Activated naive CD8-positive, alpha-beta T cell treated with anti-CD3 and anti-CD28 coated beads for 36 hours (primary cell): Measurements from ENCODE around the gene KDM2B. TPM values are rescaled to one million over a fixed set of nuclear protein-coding genes. Genes with fewer than 3 reads are reported as not detected.
"Not testable (repeated sequence)": the region's sequence is repeated elsewhere in the genome, so short reads cannot be mapped to it uniquely, and the experiment has no call there.

Experiments
- DNase-seq: peaks from one replicate; pipeline ENCODE4 v3.0.0; 2021
- H3K27ac Mint-ChIP-seq: one replicate; pipeline ENCODE4 v1.8.0; 2022; ENCODE audit warnings: mild to moderate bottlenecking, moderate library complexity, mixed read lengths
- H3K27me3 Mint-ChIP-seq: one replicate; pipeline ENCODE4 v1.8.0; 2022; ENCODE audit warnings: mild to moderate bottlenecking, mixed read lengths
- H3K36me3 Mint-ChIP-seq: one replicate; pipeline ENCODE4 v1.8.0; 2021; ENCODE audit warnings: mild to moderate bottlenecking, mixed read lengths
- H3K4me1 Mint-ChIP-seq: one replicate; pipeline ENCODE4 v1.8.0; 2021; ENCODE audit warnings: mixed read lengths
- H3K4me3 Mint-ChIP-seq: one replicate; pipeline ENCODE4 v1.8.0; 2022; ENCODE audit warnings: mild to moderate bottlenecking, moderate library complexity, mixed read lengths
- H3K9me3 Mint-ChIP-seq: one replicate; pipeline ENCODE4 v1.8.0; 2022; ENCODE audit warnings: mixed read lengths
- total RNA-seq, 2 experiments: library from RNA; stranded (reverse); gene quantifications; one replicate each; pipeline ENCODE4 v1.2.3, GENCODE V29; 2021

KDM2B gene
- total RNA-seq, 2 experiments from 2014 or later: 55.3 to 57.3 TPM

DNA sequence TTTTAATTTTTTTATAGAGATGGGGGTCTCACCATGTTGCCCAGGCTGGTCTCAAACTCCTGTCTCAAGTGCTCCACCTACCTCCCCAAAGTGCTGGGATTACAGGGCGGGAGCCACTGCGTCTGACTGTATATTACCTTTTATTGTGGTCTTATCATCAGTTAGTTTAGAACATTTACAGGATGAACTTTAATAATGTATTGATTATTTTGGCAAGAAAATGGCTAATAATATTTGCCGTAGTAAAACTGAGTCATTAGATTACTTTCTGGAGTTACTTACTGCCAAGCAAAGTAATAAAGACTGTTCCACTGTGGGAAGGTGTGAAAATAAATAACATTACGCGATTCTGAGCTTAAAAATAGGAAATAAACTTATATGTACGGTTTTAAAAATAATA lies 21.9 kb upstream of the KDM2B start:
- DNase-seq: no peak
- no peak overlapping the region for H3K4me3 Mint-ChIP-seq
- H3K36me3 Mint-ChIP-seq: no peaks in the 10 kb centered on the region
- H3K27ac Mint-ChIP-seq: no peak overlapping the region
- H3K4me1 Mint-ChIP-seq: no peaks in the 10 kb centered on the region
- H3K27me3 Mint-ChIP-seq: no peaks in the 10 kb centered on the region
- no peaks in the 10 kb centered on the region for H3K9me3 Mint-ChIP-seq

DNA sequence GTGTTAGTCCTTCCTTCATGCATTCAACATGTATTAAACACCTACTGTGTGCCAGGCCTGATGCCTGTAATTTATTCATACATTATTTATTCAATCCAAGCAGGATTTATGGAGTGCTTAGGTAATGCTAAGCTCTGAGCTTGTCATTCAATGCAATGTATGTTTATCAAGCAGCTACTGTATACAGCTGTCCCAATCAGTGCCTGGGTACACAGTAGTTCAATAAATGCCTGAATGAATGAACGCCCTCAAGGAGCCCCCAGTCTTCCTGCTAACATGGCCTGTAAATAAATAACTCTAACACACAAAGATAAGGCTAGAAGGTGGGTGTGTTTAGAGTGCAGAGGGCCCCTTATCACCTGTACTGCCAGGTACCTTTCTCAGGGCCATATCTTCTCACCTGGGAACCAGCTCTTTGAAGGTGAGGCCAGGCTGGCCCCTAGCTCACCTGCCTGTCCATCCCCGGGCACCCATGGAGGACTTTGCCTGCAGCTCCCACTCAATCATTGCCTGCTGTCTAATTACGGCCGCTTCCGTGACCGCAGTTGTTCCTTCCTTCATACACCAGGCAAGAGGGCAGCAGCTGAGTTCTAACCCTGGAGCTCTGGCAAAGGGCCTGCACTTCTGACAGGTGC lies 20.0 kb upstream of the KDM2B start:
- H3K27ac Mint-ChIP-seq: no peak overlapping the region
- no peaks in the 10 kb centered on the region for H3K36me3 Mint-ChIP-seq
- H3K9me3 Mint-ChIP-seq: no peaks in the 10 kb centered on the region
- H3K4me1 Mint-ChIP-seq: no peaks in the 10 kb centered on the region
- no peak overlapping the region for H3K4me3 Mint-ChIP-seq
- no peak for DNase-seq
- no peaks in the 10 kb centered on the region for H3K27me3 Mint-ChIP-seq

DNA sequence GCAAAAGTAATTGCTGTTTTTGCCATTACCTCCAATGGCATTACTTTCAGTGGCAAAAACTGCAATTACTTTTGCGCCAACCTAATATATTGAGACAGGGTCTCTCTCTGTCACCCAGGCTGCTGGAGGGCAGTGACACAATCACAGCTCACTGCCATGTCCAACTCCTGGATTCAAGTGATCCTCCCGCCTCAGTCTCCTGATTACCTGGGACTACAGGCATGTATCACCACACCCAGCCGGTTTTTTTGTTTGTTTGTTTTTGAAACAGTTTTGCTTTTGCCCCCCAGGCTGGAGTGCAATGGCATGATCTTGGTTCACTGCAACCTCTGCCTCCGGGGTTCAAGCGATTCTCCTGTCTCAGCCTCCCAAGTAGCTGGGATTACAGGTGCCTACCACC lies 15.7 kb upstream of the KDM2B start:
- Mint-ChIP-seq H3K27me3 (no peaks in the 10 kb centered on the region), H3K27ac (no peak overlapping the region), H3K4me1 (peaks cover 8% of the 10 kb centered on the region), H3K9me3 (no peaks in the 10 kb centered on the region), H3K4me3 (no peak overlapping the region), H3K36me3 (no peaks in the 10 kb centered on the region)
- DNase-seq: no peak

DNA sequence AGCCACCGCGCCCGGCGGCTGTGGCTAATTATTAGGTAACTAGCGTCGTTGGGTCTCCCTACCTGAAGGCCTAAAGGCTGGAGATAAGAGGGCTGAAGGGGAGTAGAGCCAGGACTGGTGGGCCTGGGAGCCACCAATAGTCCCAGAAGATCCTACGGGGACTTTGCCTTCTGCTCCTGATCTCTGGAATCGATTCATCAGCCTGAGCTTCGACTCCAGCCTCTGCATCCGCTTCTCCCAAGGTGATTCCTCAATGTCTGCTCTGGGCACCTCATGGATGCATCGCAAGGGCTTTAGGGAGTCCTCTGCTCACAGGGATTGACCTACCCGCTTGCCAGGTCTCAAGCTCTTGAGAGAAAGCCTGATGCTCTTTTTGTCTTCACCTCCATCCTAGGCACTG lies 14.7 kb upstream of the KDM2B start:
- Mint-ChIP-seq H3K9me3 (no peaks in the 10 kb centered on the region), H3K27ac (no peak overlapping the region), H3K4me3 (no peak overlapping the region), H3K36me3 (no peaks in the 10 kb centered on the region), H3K4me1 (peaks cover 16% of the 10 kb centered on the region), H3K27me3 (no peaks in the 10 kb centered on the region)
- DNase-seq: no peak

DNA sequence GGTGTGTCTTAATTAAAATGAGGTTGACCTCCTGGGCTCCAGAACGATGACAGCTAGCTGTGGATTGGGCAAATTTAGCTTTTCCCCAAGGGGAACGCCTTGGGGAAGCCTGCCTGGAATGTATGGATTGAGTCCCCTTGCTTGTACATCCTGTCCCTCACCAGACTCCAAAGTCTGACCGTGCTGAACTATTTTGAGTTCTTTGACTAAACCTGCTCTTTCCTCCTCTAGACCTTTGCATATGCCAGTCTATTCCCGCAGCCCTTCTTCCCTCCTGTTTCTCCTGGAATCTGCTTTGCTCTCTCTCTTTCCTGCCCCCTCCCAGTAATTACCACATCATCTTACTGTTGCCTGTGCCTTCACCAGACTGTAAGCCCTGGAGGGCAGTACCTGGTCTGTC lies 11.5 kb upstream of the KDM2B start:
- H3K27ac Mint-ChIP-seq: peak overlapping the region; percentile 68
- no peaks in the 10 kb centered on the region for H3K27me3 Mint-ChIP-seq
- no peaks in the 10 kb centered on the region for H3K36me3 Mint-ChIP-seq
- H3K4me1 Mint-ChIP-seq: peaks cover 24% of the 10 kb centered on the region
- no peak overlapping the region for H3K4me3 Mint-ChIP-seq
- H3K9me3 Mint-ChIP-seq: no peaks in the 10 kb centered on the region
- DNase-seq: no peak

DNA sequence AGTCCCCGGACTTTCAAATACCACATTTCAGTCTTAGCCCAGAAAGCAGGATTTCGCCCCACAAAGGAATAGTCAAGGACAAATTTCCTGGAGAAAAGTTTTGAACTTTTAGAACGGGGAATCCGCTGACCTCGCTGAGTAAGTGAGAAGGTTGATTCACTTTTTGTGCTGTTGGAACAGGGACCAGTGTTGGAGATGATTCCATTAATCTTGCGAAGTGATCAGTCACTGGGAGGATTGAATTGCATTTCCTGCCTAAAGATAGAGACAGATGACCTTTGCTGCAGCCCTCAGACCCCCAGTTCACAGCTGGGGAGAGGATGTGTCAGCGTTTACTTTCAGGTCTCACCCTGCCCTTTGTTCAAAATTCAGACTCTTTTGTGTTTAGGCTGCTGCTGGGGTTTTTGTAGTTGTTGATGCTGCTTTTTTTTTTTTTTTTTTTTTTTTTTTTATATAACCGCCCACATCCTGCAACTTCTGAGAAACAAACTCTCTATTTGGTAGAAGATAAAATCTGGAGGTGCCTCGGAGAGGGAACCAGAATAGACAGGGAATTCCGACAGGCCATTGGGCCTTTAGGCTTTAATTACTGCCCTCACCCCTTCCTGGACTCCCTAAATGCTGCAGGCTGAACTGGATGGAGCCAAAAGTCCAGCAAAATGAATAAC lies 9.8 kb upstream of the KDM2B start:
- Mint-ChIP-seq H3K4me1 (peaks cover 24% of the 10 kb centered on the region), H3K27ac (peak overlapping the region; percentile 97)

DNA sequence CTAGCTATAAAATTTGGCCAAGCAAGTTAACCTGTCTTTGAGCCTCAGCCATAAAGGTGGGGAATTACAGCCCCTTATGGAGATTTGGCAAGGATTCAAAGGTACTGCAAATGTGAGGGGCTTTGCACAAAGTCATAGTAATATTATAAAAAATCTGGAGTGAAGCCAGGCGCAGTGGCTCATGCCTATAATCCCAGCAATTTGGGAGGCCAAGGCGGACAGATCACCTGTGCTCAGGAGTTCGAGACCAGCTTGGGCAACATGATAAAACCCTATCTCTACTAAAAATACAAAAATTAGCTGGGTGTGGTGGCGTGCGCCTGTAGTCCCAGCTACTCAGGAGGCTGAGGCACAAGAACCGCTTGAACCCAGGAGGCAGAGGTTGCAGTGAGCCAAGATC lies 4.1 kb upstream of the KDM2B start:
- not testable (repeated sequence) for H3K36me3 Mint-ChIP-seq, H3K27ac Mint-ChIP-seq, H3K27me3 Mint-ChIP-seq, H3K9me3 Mint-ChIP-seq, H3K4me3 Mint-ChIP-seq, DNase-seq
- peaks cover 26% of the 10 kb centered on the region for H3K4me1 Mint-ChIP-seq

More for the DNA sequence above, 9.8 kb upstream of the KDM2B start:
- Mint-ChIP-seq H3K9me3 (no peaks in the 10 kb centered on the region), H3K27me3 (no peaks in the 10 kb centered on the region), H3K4me3 (peak overlapping the region; percentile 83), H3K36me3 (no peaks in the 10 kb centered on the region)
- DNase-seq: peak; percentile 74

DNA sequence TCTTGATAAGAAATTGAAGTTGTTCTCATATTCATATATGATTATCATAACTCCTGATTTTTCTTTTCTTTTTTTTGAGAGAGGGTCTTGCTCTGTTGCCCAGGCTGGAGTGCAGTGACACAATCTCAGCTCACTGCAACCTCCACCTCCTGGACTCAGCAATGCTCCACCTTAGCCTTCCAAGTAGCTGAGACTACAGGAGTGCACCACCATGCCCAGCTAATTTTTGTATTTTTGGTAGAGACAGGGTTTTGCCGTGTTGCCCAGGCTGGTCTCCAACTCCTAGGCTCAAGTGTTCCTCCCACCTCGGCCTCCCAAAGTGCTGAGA lies 2.5 kb upstream of the KDM2B start:
- H3K4me3 Mint-ChIP-seq, H3K36me3 Mint-ChIP-seq: not testable (repeated sequence)

DNA sequence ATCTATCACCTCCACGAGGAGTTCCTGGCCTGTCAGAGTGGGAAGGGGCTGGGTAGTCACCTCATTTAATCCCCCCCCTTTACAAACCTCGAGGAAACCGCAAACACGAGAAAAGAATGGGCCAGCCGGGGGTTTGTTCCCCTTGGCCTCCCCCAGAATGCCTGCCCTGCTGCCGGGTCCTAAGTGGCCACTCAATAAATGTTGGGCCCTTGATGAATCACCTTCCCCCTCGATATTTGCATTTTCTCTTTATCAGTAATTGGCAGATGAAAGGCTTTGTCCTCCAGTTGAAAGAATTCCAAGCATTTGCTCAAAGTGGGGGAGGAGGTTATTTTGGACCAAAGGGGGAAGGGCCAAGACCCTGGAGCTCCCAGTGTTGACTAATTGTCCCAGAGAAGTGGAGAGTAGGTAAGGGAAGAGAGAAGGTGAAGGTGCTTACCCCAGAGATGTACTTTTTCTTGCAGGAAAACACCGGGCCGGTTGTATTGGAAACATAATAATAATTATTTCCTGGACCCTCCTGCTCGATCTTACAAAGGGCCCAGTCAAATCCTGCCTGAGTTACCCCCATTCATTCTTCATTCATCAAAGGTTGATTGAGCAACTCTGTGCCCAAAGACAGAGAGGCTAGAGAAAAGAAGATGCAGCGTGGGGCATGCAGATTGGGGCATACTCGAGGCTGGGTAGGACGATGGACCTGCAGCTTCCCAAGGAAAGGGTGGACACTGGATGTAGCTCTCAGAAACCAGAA lies 1.9 kb upstream of the KDM2B start:
- no peak for DNase-seq
- H3K36me3 Mint-ChIP-seq: no peaks in the 10 kb centered on the region
- no peaks in the 10 kb centered on the region for H3K27me3 Mint-ChIP-seq
- H3K9me3 Mint-ChIP-seq: no peaks in the 10 kb centered on the region
- peak overlapping the region; percentile 34 for H3K27ac Mint-ChIP-seq
- peak overlapping the region; percentile 22 for H3K4me3 Mint-ChIP-seq
- H3K4me1 Mint-ChIP-seq: peaks cover 25% of the 10 kb centered on the region

More for the DNA sequence above, 2.5 kb upstream of the KDM2B start:
- H3K27me3 Mint-ChIP-seq, H3K9me3 Mint-ChIP-seq, H3K27ac Mint-ChIP-seq, DNase-seq: not testable (repeated sequence)
- peaks cover 25% of the 10 kb centered on the region for H3K4me1 Mint-ChIP-seq

DNA sequence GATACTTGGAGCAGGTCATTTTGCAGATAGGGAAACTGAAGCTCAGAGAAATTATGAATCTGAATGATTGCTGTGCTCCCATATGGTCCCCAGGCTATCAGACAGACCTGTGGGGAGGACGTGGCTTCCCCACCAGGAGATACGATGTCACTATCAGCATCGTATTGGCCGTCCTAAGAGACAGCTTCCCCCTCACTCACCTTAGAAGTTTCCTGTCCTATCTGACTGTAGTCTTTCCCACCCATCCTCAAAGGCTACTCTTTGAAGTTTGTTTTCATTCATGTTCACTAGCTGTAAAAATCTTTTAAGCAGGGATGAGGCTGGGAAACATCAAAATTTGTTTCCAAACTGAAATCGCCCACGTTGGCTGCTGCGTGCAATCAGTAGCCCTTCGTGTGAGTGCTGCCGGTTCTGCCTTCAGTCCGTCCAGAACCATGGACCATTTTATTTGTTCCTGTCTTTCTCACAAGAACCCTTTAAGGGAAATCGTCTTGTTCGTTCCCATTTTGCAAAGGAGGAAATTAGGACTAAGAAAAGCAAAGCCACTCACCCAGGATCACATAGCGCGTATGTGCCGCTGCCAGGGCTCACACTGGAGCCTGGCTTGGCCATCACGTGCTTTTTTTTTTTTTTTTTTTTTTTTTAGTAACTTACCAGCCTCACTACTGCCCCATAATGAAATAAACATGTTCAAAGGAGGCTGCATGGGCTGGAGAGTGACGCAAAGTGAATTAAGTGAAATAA lies 1.0 kb upstream of the KDM2B start:
- peaks cover 25% of the 10 kb centered on the region for H3K4me1 Mint-ChIP-seq
- H3K4me3 Mint-ChIP-seq: peak overlapping the region; percentile 92
- no peak for DNase-seq
- no peaks in the 10 kb centered on the region for H3K27me3 Mint-ChIP-seq
- no peaks in the 10 kb centered on the region for H3K36me3 Mint-ChIP-seq
- peak overlapping the region; percentile 4 for H3K27ac Mint-ChIP-seq
- H3K9me3 Mint-ChIP-seq: no peaks in the 10 kb centered on the region

DNA sequence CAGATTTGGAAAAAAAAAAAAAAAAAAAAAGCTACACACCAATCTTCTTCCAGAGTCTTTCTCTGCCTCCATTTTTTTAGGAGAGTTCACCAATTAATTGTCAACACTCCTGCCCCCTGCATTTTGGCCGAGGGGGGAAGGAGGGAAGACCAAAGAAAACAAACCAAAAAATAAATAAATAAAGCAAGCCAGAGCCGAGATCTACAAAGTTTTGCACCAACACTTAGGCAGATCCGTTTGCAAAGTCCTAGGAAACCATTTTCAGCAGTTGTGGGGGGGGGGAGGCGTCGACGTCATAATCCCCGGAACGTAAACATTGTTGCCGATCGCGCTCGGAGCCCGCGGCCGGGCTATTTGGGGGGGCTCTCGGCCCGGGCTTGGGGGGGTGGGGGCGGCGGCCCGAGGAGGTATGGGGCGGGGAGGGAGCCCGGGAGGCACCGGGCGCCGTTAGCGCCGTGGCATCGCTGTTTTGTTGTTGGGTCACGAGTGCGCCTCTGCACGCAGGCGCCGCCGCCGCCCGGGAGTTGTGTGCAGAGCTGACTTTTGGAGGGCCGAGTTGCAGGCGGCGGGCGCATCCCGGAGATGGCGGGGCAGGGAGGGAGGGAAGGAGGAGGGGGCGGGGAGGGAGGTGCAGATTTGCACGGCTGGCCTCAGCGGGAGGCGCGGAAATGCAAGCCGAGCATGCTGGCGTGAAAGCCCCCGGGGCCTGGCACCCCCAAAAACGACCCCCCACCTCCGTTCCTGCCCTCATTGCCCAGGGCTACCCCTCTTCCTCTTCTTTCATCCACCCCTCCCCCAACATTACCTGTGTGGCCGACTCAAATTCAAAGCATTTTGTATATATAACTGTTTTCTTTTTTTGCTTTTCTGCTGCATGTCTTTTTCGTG lies 598 bp downstream of the KDM2B start:
- Mint-ChIP-seq H3K36me3 (no peaks in the 10 kb centered on the region), H3K27ac (peak overlapping the region; percentile 96), H3K9me3 (no peaks in the 10 kb centered on the region), H3K4me1 (peaks cover 27% of the 10 kb centered on the region), H3K27me3 (no peaks in the 10 kb centered on the region), H3K4me3 (peak overlapping the region; percentile 92)
- peak; percentile 73 for DNase-seq

DNA sequence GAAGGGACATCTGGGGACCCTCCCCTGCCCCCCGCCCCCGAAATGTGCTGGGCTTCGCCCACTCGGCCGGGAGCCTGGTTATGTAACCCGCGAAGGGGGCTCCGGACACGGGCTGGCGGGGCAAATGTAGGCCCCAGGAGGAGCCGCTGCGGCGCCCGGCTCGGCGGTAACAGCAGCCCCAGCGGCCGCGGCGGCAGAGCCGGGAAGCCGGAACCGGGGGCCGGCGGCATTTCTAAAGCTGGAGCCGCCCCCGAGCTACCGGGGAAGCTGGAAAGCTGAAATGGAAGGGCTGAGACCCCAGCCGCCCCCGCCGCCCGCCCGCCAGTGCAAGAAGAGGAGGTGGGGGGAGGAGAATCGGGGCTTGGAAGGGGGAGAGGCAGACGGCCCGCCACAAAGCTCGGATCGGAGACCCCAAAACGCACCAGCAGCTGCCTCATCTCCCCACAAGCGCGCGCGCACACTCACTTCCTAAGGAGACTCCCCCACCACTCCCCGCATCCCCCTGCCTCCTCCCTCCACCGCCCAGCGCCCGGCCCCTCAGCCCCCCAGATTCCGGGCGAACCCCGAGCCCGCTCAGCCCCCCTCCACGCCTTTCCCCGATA lies 1.5 kb downstream of the KDM2B start:
- DNase-seq: peak; percentile 55
- no peaks in the 10 kb centered on the region for H3K36me3 Mint-ChIP-seq
- H3K4me3 Mint-ChIP-seq: peak overlapping the region; percentile 92
- H3K4me1 Mint-ChIP-seq: peaks cover 27% of the 10 kb centered on the region
- no peaks in the 10 kb centered on the region for H3K9me3 Mint-ChIP-seq
- H3K27ac Mint-ChIP-seq: peak overlapping the region; percentile 96
- H3K27me3 Mint-ChIP-seq: no peaks in the 10 kb centered on the region

DNA sequence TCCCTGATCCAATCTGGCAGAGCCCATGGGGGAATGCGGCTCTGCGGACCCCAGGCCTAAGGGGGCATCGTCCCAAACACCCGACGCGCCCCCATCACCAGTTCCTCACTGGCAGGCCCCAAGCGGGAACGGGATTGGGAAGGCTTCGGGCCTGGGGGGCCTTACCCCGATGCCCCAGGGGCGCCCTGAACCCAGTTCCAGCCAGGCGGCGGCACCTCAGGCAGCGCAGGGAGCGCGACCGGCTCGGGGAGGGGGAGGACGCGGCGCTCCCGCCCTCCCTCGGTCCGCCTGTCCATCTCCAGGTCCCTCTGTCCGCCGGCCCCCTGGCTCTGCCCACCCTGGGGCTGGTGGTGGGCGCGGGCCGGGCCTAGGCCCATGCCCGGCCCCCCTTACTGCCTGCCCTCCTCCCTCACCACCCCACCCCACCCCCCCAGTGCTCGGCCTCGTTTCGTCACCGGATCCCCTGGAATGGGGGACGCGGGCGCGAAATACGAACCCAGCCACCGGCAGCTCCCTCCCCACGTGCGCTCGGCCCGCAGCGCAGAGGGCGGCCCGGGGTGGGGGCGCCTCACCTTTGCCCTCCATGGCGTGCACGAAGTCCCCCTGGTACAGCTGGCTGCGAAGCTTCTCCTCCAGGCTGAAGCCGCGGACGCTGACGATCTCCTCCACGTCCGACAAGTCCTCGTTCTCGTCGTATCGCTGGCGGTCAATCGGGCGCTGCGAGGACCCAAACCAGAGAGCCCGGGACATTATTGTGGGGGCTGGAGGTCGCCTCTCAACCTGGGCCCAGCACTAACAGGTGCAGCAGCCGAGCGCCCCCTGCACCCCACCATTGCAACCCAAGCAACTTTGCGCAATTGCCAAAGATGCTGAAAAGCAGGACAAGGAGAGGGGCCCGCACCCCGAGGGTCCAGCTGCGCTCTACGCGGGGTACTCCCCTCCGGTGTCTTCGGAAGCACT lies 2.3 kb downstream of the KDM2B start:
- no peak overlapping the region for H3K27ac Mint-ChIP-seq
- H3K36me3 Mint-ChIP-seq: peaks cover 3% of the 10 kb centered on the region
- no peaks in the 10 kb centered on the region for H3K9me3 Mint-ChIP-seq
- no peaks in the 10 kb centered on the region for H3K27me3 Mint-ChIP-seq
- peaks cover 27% of the 10 kb centered on the region for H3K4me1 Mint-ChIP-seq
- H3K4me3 Mint-ChIP-seq: peak overlapping the region; percentile 92
- DNase-seq: no peak
